ENCODE measurements around the gene ID1. TPM values are rescaled to one million over a fixed set of nuclear protein-coding genes. Genes with fewer than 3 reads are reported as not detected.
A peak's percentile ranks its signal among the peaks of the same experiment; 100 is the strongest.

Gene ID1
- total RNA-seq, 6 donors from 2014 or later: 226 to 911 (median 570) TPM

GRCh38 chr20:31638816-31639215 lies 33.7 kb downstream of the ID1 start:
- Histone ChIP-seq H3K4me1 (peaks cover 0 to 7% (median 0%) of the 10 kb centered on the region in 4 donors), H3K9me3 (no peaks in the 10 kb centered on the region), H3K27ac (peak overlapping the region in 3 of 4 donors; percentile 44 to 58 (median 44)), H3K36me3 (no peaks in the 10 kb centered on the region), H3K4me3 (peak overlapping the region in 1 of 4 donors; percentile 7), H3K27me3 (peaks cover 0 to 5% (median 0%) of the 10 kb centered on the region in 4 donors)
- 65 to 73% methylated on average over 2 to 4 of the region's 4 CpGs for WGBS, 2 donors
- ATAC-seq (ENCODE audit: low FRiP score in 2 of 2): no peak
- DNase-seq: no peak
- TF ChIP-seq EP300 (IDR thresholded peaks at IDR 0.05) (no peak), POLR2A (IDR thresholded peaks at IDR 0.05) (no peak), CTCF (IDR thresholded peaks at IDR 0.05) (no peak), POLR2AphosphoS5 (IDR thresholded peaks at IDR 0.05) (no peak)

- Histone ChIP-seq H3K27ac (no peak overlapping the region), H3K36me3 (no peaks in the 10 kb centered on the region), H3K9me3 (no peaks in the 10 kb centered on the region), H3K4me3 (peak overlapping the region in 1 of 4 donors; percentile 5), H3K4me1 (no peaks in the 10 kb centered on the region), H3K27me3 (peaks cover 0 to 5% (median 0%) of the 10 kb centered on the region in 4 donors)
- 73 to 86% methylated on average over 3 of the region's 3 CpGs for WGBS, 2 donors
- TF ChIP-seq EP300 (IDR thresholded peaks at IDR 0.05) (no peak), CTCF (IDR thresholded peaks at IDR 0.05) (no peak), POLR2AphosphoS5 (IDR thresholded peaks at IDR 0.05) (no peak), POLR2A (IDR thresholded peaks at IDR 0.05) (no peak)
- ATAC-seq (ENCODE audit: low FRiP score in 2 of 2) (no peak), DNase-seq (no peak)
Observed at GRCh38 chr20:31640259-31640658, 35.2 kb downstream of the ID1 start.

GRCh38 chr20:31641391-31641790 lies 36.3 kb downstream of the ID1 start:
- peaks cover 0 to 5% (median 0%) of the 10 kb centered on the region in 4 donors for H3K27me3 ChIP-seq
- H3K27ac ChIP-seq: no peak overlapping the region
- 90 to 95% methylated on average over 6 of the region's 6 CpGs for WGBS, 2 donors
- DNase-seq (no peak), ATAC-seq (ENCODE audit: low FRiP score in 2 of 2) (no peak)
- H3K36me3 ChIP-seq: no peaks in the 10 kb centered on the region
- no peaks in the 10 kb centered on the region for H3K9me3 ChIP-seq
- TF ChIP-seq EP300 (IDR thresholded peaks at IDR 0.05): no peak
- H3K4me1 ChIP-seq: no peaks in the 10 kb centered on the region
- no peak overlapping the region for H3K4me3 ChIP-seq

- DNase-seq (no peak), ATAC-seq (ENCODE audit: low FRiP score in 2 of 2) (no peak)
- Histone ChIP-seq H3K27ac (no peak overlapping the region), H3K9me3 (no peaks in the 10 kb centered on the region), H3K4me1 (no peaks in the 10 kb centered on the region), H3K27me3 (peaks cover 0 to under 1% (median 0%) of the 10 kb centered on the region in 4 donors), H3K4me3 (no peak overlapping the region), H3K36me3 (no peaks in the 10 kb centered on the region)
- 65 to 78% methylated on average over 1 of the region's 1 CpG for whole genome bisulfite sequencing, 2 donors
- no peak for TF ChIP-seq CTCF (IDR thresholded peaks at IDR 0.05)
- no peak for TF ChIP-seq EP300 (IDR thresholded peaks at IDR 0.05)
- TF ChIP-seq POLR2AphosphoS5 (IDR thresholded peaks at IDR 0.05): no peak
- no peak for TF ChIP-seq POLR2A (IDR thresholded peaks at IDR 0.05)
Observed at GRCh38 chr20:31642837-31643236, 37.7 kb downstream of the ID1 start.

- no peaks in the 10 kb centered on the region for H3K27me3 ChIP-seq
- H3K4me3 ChIP-seq: no peak overlapping the region
- no peaks in the 10 kb centered on the region for H3K9me3 ChIP-seq
- no peaks in the 10 kb centered on the region for H3K4me1 ChIP-seq
- no peak for DNase-seq
- H3K27ac ChIP-seq: no peak overlapping the region
- 85 to 87% methylated on average over 4 of the region's 4 CpGs for WGBS, 2 donors
- TF ChIP-seq EP300 (IDR thresholded peaks at IDR 0.05) (no peak), POLR2A (IDR thresholded peaks at IDR 0.05) (no peak), CTCF (IDR thresholded peaks at IDR 0.05) (no peak), POLR2AphosphoS5 (IDR thresholded peaks at IDR 0.05) (no peak)
- no peaks in the 10 kb centered on the region for H3K36me3 ChIP-seq
- ATAC-seq (ENCODE audit: low FRiP score in 2 of 2): no peak
Observed at GRCh38 chr20:31643522-31643921, 38.4 kb downstream of the ID1 start.
